ENCODE results near the gene VRK1.

DNA sequence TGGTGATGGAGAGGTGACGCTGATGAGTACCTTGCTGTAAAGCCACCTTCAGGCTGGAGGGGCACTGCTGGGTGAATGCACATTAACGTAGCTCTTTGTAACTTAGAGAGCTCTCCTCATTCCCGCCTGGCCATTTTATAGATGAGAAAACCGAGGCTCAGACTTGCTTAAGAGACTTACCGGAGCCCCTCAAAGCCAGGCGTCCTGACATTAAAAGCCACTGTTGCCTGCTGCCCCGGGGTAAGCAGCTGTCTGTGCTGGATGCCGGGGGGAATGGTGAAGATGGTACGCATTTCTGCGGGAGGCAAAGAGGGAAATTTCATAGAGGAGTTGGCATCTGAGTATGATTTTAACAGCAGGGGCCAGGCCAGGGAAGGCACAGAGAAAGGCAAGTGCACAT is 49.6 kb upstream of the VRK1 start:
- TF ChIP-seq, protein P1, sequence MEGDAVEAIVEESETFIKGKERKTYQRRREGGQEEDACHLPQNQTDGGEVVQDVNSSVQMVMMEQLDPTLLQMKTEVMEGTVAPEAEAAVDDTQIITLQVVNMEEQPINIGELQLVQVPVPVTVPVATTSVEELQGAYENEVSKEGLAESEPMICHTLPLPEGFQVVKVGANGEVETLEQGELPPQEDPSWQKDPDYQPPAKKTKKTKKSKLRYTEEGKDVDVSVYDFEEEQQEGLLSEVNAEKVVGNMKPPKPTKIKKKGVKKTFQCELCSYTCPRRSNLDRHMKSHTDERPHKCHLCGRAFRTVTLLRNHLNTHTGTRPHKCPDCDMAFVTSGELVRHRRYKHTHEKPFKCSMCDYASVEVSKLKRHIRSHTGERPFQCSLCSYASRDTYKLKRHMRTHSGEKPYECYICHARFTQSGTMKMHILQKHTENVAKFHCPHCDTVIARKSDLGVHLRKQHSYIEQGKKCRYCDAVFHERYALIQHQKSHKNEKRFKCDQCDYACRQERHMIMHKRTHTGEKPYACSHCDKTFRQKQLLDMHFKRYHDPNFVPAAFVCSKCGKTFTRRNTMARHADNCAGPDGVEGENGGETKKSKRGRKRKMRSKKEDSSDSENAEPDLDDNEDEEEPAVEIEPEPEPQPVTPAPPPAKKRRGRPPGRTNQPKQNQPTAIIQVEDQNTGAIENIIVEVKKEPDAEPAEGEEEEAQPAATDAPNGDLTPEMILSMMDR (IDR thresholded peaks at IDR 0.05; ENCODE audit: borderline replicate concordance, extremely low read depth, low read length, poor library complexity, severe bottlenecking) = no peak
- no peak for TF ChIP-seq EZH2 (IDR thresholded peaks at IDR 0.05; ENCODE audit: borderline replicate concordance, low read depth, low read length, severe bottlenecking)

Measured in DND-41 (cell line).